CD14-positive monocyte (primary cell): ENCODE results near the gene KCNMA1. TPM values are rescaled to one million over a fixed set of nuclear protein-coding genes. Genes with fewer than 3 reads are reported as not detected.

Experiments
- DNase-seq, 3 donors: peaks; one replicate each; pipeline ENCODE4 v3.0.0-alpha.2; 2011 to 2022
- H2AFZ ChIP-seq: 2 replicates; pipeline ENCODE4 v1.6.0; 2012; ENCODE audit warnings: mild to moderate bottlenecking, low read depth, low read length, inconsistent platforms; ENCODE audit not compliant: insufficient read depth, poor library complexity, severe bottlenecking
- H3K27ac ChIP-seq, 2 donors: 1 replicate in 1 of 2; 2 replicates in 1 of 2; pipeline ENCODE4 v1.5.1; 2012 to 2013; ENCODE audit warnings: low read length in 2 of 2, control low read depth in 1 of 2, inconsistent platforms in 1 of 2, low read depth in 1 of 2, mild to moderate bottlenecking in 1 of 2
- H3K27me3 ChIP-seq, 2 donors: one replicate each; pipeline versions ENCODE4 v1.6.0 to v1.6.1; 2011 to 2013; ENCODE audit warnings: low read length in 2 of 2; ENCODE audit not compliant: control insufficient read depth in 2 of 2, insufficient read depth in 2 of 2
- H3K36me3 ChIP-seq, 2 donors: replicated peaks in 1 of 2; 1 replicate in 1 of 2; 2 replicates in 1 of 2; pipeline versions ENCODE4 v1.5.1 to v1.6.1; 2012 to 2013; ENCODE audit warnings: low read length in 2 of 2, control low read depth in 1 of 2, inconsistent platforms in 1 of 2, mild to moderate bottlenecking in 1 of 2; ENCODE audit not compliant: insufficient read depth in 2 of 2, control insufficient read depth in 1 of 2
- H3K4me1 ChIP-seq, 2 donors: 1 replicate in 1 of 2; 2 replicates in 1 of 2; pipeline versions ENCODE4 v1.5.1 to v1.6.1; 2012 to 2013; ENCODE audit warnings: low read length in 2 of 2, control low read depth in 1 of 2, inconsistent platforms in 1 of 2, mild to moderate bottlenecking in 1 of 2, moderate library complexity in 1 of 2; ENCODE audit not compliant: insufficient read depth in 2 of 2, control insufficient read depth in 1 of 2
- H3K4me2 ChIP-seq: replicated peaks from 2 replicates; pipeline ENCODE3; 2012; ENCODE audit warnings: low read length, moderate library complexity, mild to moderate bottlenecking; ENCODE audit not compliant: poor library complexity, severe bottlenecking; ENCODE audit errors: extremely low read depth
- H3K4me3 ChIP-seq, 3 experiments: fragments of 200-600 bp in 1 of 3; sonication (generic) in 1 of 3; replicated peaks in 1 of 3; 1 replicate in 2 of 3; 2 replicates in 1 of 3; pipeline ENCODE4 v1.5.1; 2011 to 2013; ENCODE audit warnings: low read length in 3 of 3, mild to moderate bottlenecking in 3 of 3, control low read depth in 2 of 3, low read depth in 2 of 3, inconsistent platforms in 1 of 3, moderate library complexity in 1 of 3
- H3K79me2 ChIP-seq: 2 replicates; pipeline ENCODE4 v1.6.0; 2012; ENCODE audit warnings: mild to moderate bottlenecking, control low read depth, inconsistent platforms, low read length, moderate library complexity; ENCODE audit not compliant: insufficient read depth
- H3K9ac ChIP-seq: 2 replicates; pipeline ENCODE4 v1.6.0; 2017; ENCODE audit warnings: low read length, mild to moderate bottlenecking; ENCODE audit not compliant: insufficient read depth, poor library complexity, severe bottlenecking
- H3K9me3 ChIP-seq, 2 donors: replicated peaks in 1 of 2; 1 replicate in 1 of 2; 2 replicates in 1 of 2; pipeline versions ENCODE4 v1.5.1 to v1.6.1; 2012 to 2013; ENCODE audit warnings: low read length in 2 of 2, control low read depth in 1 of 2; ENCODE audit not compliant: control insufficient read depth in 1 of 2, insufficient read depth in 1 of 2
- H4K20me1 ChIP-seq: 2 replicates; pipeline ENCODE4 v1.6.0; 2012; ENCODE audit warnings: mild to moderate bottlenecking, low read length, control low read depth, moderate library complexity; ENCODE audit not compliant: insufficient read depth
- H3K27ac Mint-ChIP-seq, 7 donors: one replicate each; pipeline ENCODE4 v1.8.0; 2020; ENCODE audit warnings: mild to moderate bottlenecking in 7 of 7, mixed read lengths in 7 of 7, moderate library complexity in 6 of 7, inconsistent platforms in 2 of 7
- H3K27me3 Mint-ChIP-seq, 3 donors: one replicate each; pipeline ENCODE4 v1.8.0; 2021 to 2022; ENCODE audit warnings: low read depth in 3 of 3, mild to moderate bottlenecking in 3 of 3, mixed read lengths in 3 of 3, moderate library complexity in 3 of 3, inconsistent platforms in 1 of 3
- H3K36me3 Mint-ChIP-seq, 2 donors: one replicate each; pipeline ENCODE4 v1.8.0; 2020; ENCODE audit warnings: mixed read lengths in 2 of 2, inconsistent platforms in 1 of 2, mild to moderate bottlenecking in 1 of 2
- H3K4me1 Mint-ChIP-seq: one replicate; pipeline ENCODE4 v1.8.0; 2020; ENCODE audit warnings: mild to moderate bottlenecking, mixed read lengths
- H3K4me3 Mint-ChIP-seq, 2 donors: one replicate each; pipeline ENCODE4 v1.8.0; 2020; ENCODE audit warnings: mild to moderate bottlenecking in 2 of 2, mixed read lengths in 2 of 2, moderate library complexity in 1 of 2
- H3K9me3 Mint-ChIP-seq, 7 donors: one replicate each; pipeline ENCODE4 v1.8.0; 2020 to 2022; ENCODE audit warnings: mixed read lengths in 7 of 7, mild to moderate bottlenecking in 6 of 7, moderate library complexity in 6 of 7, inconsistent platforms in 2 of 7
- CTCF ChIP-seq: fragments of 200-600 bp; IDR thresholded peaks from one replicate; pipeline ENCODE4 v1.8.0; 2022; ENCODE audit warnings: antibody characterized with exemption, mild to moderate bottlenecking
- WGBS: methylation state at CpG from one replicate; pipeline ENCODE4 v1.1.5; 2013; ENCODE audit warnings: missing lambda C conversion rate; ENCODE audit not compliant: insufficient coverage; 5-methylcytosine and 5-hydroxymethylcytosine counted together
- intact Hi-C, 2 donors: fragments of 100-400 bp; cut with micrococcal nuclease; formaldehyde crosslinking; loops; one replicate each; pipeline versions ENCODE4 v1.15.0 to v1.15.1; 2023
- polyA plus RNA-seq, 3 donors: library from polyadenylated mRNA; depleted of rRNA in 1 of 3; unstranded in 2 of 3; stranded (reverse) in 1 of 3; fragments of 300-500 nt in 2 of 3; fragments of >200 nt in 1 of 3; fragmentation: Illumina TruSeq in 2 of 3; gene quantifications; 1 replicate in 2 of 3; 2 replicates in 1 of 3; pipeline ENCODE4 v1.2.3, GENCODE V29; 2012 to 2021

KCNMA1 gene
- polyA plus RNA-seq, 3 donors, result 0.11 to 1.0 TPM; not detected in 1

GRCh38 chr10:77030974-77031373 lies 606.6 kb downstream of the KCNMA1 start:
- DNase-seq, result no peak
- intact Hi-C loops, result no loop called here
- Histone ChIP-seq H2AFZ (no peak overlapping the region), H3K9me3 (no peaks in the 10 kb centered on the region), H3K27me3 (no peaks in the 10 kb centered on the region), H4K20me1 (no peaks in the 10 kb centered on the region), H3K36me3 (no peaks in the 10 kb centered on the region), H3K79me2 (no peaks in the 10 kb centered on the region), H3K9ac (no peak overlapping the region), H3K27ac (no peak overlapping the region), H3K4me1 (peaks cover 24 to 31% of the 10 kb centered on the region in 2 donors), H3K4me3 (no peak overlapping the region), H3K4me2 (no peak overlapping the region)
- H3K27ac Mint-ChIP-seq, result no peak overlapping the region
- peaks cover 39% of the 10 kb centered on the region for H3K4me1 Mint-ChIP-seq
- H3K9me3 Mint-ChIP-seq, result no peaks in the 10 kb centered on the region
- H3K36me3 Mint-ChIP-seq, result no peaks in the 10 kb centered on the region
- WGBS, result 31% methylated on average over 2 of the region's 2 CpGs
- TF ChIP-seq CTCF, result no peak
- H3K27me3 Mint-ChIP-seq, result peaks cover 0 to 5% (median 2%) of the 10 kb centered on the region in 3 donors
- no peak overlapping the region for H3K4me3 Mint-ChIP-seq

- intact Hi-C loops, result loop anchor here in 1 of 2 donors (5.0 kb wide), 1 partner anchor 172 kb away; no protein-coding TSS in a partner anchor
- no peaks in the 10 kb centered on the region for H3K36me3 Mint-ChIP-seq
- Histone ChIP-seq H3K9me3 (no peaks in the 10 kb centered on the region), H3K36me3 (no peaks in the 10 kb centered on the region), H3K27ac (no peak overlapping the region), H2AFZ (no peak overlapping the region), H3K4me1 (peaks cover 24 to 31% of the 10 kb centered on the region in 2 donors), H3K27me3 (no peaks in the 10 kb centered on the region), H3K4me3 (no peak overlapping the region), H3K4me2 (no peak overlapping the region), H3K79me2 (no peaks in the 10 kb centered on the region), H3K9ac (no peak overlapping the region), H4K20me1 (no peaks in the 10 kb centered on the region)
- no peak for DNase-seq
- no peak for TF ChIP-seq CTCF
- H3K27me3 Mint-ChIP-seq, result peaks cover 0 to 2% (median 0%) of the 10 kb centered on the region in 3 donors
- no peaks in the 10 kb centered on the region for H3K9me3 Mint-ChIP-seq
- H3K4me1 Mint-ChIP-seq, result peaks cover 39% of the 10 kb centered on the region
- peak overlapping the region in 2 of 7 donors; percentile 12 to 62 for H3K27ac Mint-ChIP-seq
- WGBS, result 67% methylated on average over 1 of the region's 4 CpGs
- H3K4me3 Mint-ChIP-seq, result no peak overlapping the region
Measured at GRCh38 chr10:77029777-77030717, 607.6 kb downstream of the KCNMA1 start.
